HG02763 (cell line): ENCODE measurements around the gene LRFN5.
"Not testable (repeated sequence)": the region's sequence is repeated elsewhere in the genome, so short reads cannot be mapped to it uniquely, and the experiment has no call there.

ENCODE experiments used
- ATAC-seq: cut with Tn5 transposase; IDR thresholded peaks from one replicate; pipeline ENCODE4 v1.9.1; 2021; ENCODE audit warnings: mild to moderate bottlenecking, moderate library complexity; ENCODE audit not compliant: unreplicated experiment

Gene LRFN5

GRCh38 chr14:41878321-41878720, 271.6 kb downstream of the LRFN5 start:
- ATAC-seq, result no peak

- ATAC-seq, result no peak
These were observed 284.9 kb downstream of the LRFN5 start for GRCh38 chr14:41891624-41892023.

DNA sequence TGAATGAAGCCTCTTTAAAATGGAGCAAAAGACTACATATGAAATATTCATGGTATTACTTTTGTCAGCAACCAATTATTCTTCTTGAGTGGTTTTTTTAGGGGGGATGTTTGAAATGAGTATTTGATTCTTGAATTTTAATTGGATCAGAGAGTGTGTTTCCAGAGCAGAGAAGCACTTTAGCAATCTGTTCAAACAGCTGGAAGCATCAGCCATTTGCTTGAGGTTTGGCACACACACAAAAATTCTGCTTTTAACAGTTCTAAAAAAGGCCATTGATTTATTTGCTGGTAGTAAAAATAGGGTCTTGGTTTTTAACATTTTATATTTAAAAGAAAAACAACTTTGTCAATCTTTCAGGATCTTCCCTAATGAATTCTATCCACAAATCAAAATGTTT, 292.7 kb downstream of the LRFN5 start:
- ATAC-seq, result no peak

DNA sequence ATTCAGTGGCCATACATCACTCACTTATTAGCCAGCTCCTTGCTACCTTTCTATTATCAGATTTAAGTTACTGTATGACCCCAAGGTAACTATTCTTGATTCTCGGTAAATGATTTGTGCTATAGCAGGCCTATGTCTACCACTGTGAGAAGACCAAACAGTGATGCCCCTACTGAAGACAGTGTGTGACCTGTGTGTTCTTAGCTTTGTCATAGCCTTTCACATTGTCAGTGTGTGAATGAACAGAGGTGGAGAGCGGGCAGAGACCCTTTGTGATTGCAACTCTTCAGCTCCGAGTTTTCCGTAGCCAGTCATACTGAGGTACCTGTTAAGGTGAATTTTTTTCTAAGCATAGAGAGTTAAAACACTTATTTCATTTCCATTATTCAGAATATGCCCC, 294.0 kb downstream of the LRFN5 start:
- no peak for ATAC-seq

DNA sequence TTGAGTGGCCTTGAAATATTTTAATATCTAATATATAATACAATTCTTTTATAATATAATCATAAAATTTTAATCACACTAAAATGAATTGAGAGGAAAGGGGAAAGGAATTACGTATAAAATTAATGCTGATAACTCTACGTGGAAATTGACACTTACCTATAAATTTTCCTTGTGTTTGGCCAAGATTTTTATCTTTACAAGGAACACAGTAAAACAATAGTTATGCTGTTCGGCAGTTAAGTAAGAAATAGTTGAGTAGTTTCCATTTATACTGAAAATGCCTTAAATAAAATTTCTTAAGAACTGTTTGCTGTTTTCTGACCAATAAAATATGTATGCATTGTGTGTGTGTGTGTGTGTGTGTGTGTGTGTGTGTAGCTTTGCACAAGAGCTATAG, 294.4 kb downstream of the LRFN5 start:
- ATAC-seq, result no peak

DNA sequence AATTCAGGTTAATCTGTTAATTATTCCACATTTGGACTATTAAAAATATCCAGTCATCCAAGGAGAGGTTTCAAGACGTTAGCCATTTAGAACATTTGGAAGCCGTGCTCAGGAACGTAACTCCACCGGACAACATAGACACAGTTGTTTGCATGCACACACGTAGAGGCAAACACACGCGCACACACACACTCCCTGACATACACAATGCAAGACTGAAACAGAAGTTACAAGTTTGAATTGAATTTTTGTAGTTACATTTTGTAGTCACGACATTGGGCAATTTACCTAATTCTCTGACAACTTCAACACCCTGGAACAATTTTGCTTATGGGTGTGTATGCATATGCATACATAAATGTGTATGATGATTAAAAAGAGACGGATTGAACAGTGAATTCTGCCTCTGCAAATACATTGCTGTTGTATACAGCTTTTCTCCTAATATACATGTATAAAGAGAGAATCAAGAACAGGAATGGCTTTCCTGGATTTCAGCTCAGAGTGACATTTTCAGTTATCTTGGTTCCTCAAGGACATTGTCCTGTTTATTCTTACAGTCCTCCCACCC, 298.8 kb downstream of the LRFN5 start:
- ATAC-seq, result no peak

- not testable (repeated sequence) for ATAC-seq
These were observed 304.5 kb downstream of the LRFN5 start for GRCh38 chr14:41911155-41911554.

DNA sequence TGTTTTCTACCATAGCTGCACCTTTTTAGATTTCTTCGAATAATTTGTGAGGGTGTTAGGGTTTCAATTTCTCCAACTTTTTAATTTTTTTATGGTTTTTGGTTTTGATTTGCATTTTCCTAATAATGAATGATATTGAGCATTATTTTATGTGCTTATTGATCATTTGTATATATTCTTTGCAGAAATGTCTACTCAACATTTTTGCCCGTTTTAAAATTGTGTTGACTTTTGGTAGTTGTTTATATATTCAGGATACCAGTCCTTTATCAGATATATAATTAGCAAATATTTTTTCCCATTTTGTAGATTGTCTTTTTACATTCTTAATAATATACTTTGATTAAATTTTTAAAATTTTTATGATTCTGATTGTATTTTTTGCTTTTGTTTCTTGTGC, 306.7 kb downstream of the LRFN5 start:
- no peak for ATAC-seq

- ATAC-seq, result no peak
These were observed 309.1 kb downstream of the LRFN5 start for GRCh38 chr14:41915732-41916131.

GRCh38 chr14:41916313-41916712, 309.6 kb downstream of the LRFN5 start:
- ATAC-seq, result no peak

- no peak for ATAC-seq
These were observed 318.7 kb downstream of the LRFN5 start for GRCh38 chr14:41925409-41925808.

GRCh38 chr14:41950428-41951151, 343.9 kb downstream of the LRFN5 start:
- no peak for ATAC-seq
